ENCODE results near the gene SOCS1. TPM values are rescaled to one million over a fixed set of nuclear protein-coding genes. Genes with fewer than 3 reads are reported as not detected.

Gene SOCS1
- total and polyA plus RNA-seq, 9 of the 15 experiments (the other 6 are each of a cell fraction or from before 2014, with no cell fraction given): 0.04 to 7.5 (median 2.3) TPM

- TF ChIP-seq E2F5 (CRISPR knock-in tag; IDR thresholded peaks at IDR 0.05): peak; percentile 47; the same call in 1 of the 2 replicates
Observed at GRCh38 chr16:11257131-11257938, 1.3 kb upstream of the SOCS1 start (continued).

- peak in 3 of 4 experiments; percentile 67 to 72 (median 71) for DNase-seq (ENCODE audit: extremely low read depth in 1 of 4, low spot score in 3 of 4)
- in situ Hi-C loops (cut with MboI): no loop called here
- Histone ChIP-seq H3K9me1 (ENCODE audit: control insufficient read depth, insufficient read depth, low read length) (no peaks in the 10 kb centered on the region), H3K4me2 (ENCODE audit: insufficient read depth, low read length) (peak overlapping the region; percentile 77), H3K4me1 (replicated peaks in 1 of 2; ENCODE audit: control insufficient read depth in 2 of 2, insufficient read depth in 2 of 2, low read length in 2 of 2) (peaks cover 38 to 45% of the 10 kb centered on the region in 2 experiments; a peak in 4 of 5 replicates), H2AFZ (ENCODE audit: low read depth, low read length) (peak overlapping the region; percentile 92), H3K4me3 (peak overlapping the region; percentile 82), H3K27ac (ENCODE audit: extremely low read depth, low read depth, low read length) (peak overlapping the region; percentile 86), H3K9ac (ENCODE audit: insufficient read depth in 1 of 2, low read depth in 2 of 2, low read length in 2 of 2) (peak overlapping the region; percentile 80 to 91; a peak in 3 of 4 replicates), H3K36me3 (ENCODE audit: control insufficient read depth, insufficient read depth, low read length) (peaks cover 25% of the 10 kb centered on the region; the same call in 1 of the 3 replicates), H3K79me2 (ENCODE audit: control insufficient read depth, insufficient read depth, low read length) (peaks cover 33% of the 10 kb centered on the region), H3K9me3 (replicated peaks; ENCODE audit: control insufficient read depth, insufficient read depth, low read depth, low read length) (no peaks in the 10 kb centered on the region), H3K27me3 (ENCODE audit: control insufficient read depth in 2 of 2, insufficient read depth in 2 of 2, low read length in 2 of 2) (peaks cover 0 to 9% of the 10 kb centered on the region in 2 experiments; a peak in 1 of 5 replicates), H4K20me1 (replicated peaks; ENCODE audit: control insufficient read depth, insufficient read depth, low read length) (peaks cover 11% of the 10 kb centered on the region; the same call in 1 of the 2 replicates)
- ATAC-seq: peak; percentile 12
- ChIA-PET POLR2A (interaction anchor here (0.6 to 3.2 kb wide), 26 partner anchors 8 to 319 kb away, joined by 3 to 36 read pairs (median 5); partner anchors contain the start of genes PRM3 and TNP2), CTCF (ENCODE audit: low intra/inter-chr PET ratio) (interaction anchor here (0.6 to 5.2 kb wide), 4 partner anchors 100 to 876 kb away, joined by 3 to 58 read pairs (median 5); no protein-coding TSS in a partner anchor)
- FAIRE-seq: no peak
- intact Hi-C loops (cut with micrococcal nuclease): loop anchor here (1.0 to 10.0 kb wide), 4 partner anchors 52 to 284 kb away; no protein-coding TSS in a partner anchor
- BruUV-seq (replicated peaks): no TSS peak
- WGBS (ENCODE audit: insufficient coverage, low coverage, missing lambda C conversion rate): under 1% methylated on average over 32 of the region's 32 CpGs
- TF ChIP-seq USF1 (CRISPR knock-in tag; IDR thresholded peaks at IDR 0.05): no peak
- no peak for TF ChIP-seq NFIX (CRISPR knock-in tag; IDR thresholded peaks at IDR 0.05; ENCODE audit: low read depth)
- TF ChIP-seq ZNF121 (CRISPR knock-in tag; conservative IDR thresholded peaks at IDR 0.05): no peak
- TF ChIP-seq LARP7 (IDR thresholded peaks at IDR 0.05): no peak
- no peak for TF ChIP-seq TRIM28 (IDR thresholded peaks at IDR 0.05)
- TF ChIP-seq ZNF124 (CRISPR knock-in tag; IDR thresholded peaks at IDR 0.05): no peak
- TF ChIP-seq, protein P1, sequence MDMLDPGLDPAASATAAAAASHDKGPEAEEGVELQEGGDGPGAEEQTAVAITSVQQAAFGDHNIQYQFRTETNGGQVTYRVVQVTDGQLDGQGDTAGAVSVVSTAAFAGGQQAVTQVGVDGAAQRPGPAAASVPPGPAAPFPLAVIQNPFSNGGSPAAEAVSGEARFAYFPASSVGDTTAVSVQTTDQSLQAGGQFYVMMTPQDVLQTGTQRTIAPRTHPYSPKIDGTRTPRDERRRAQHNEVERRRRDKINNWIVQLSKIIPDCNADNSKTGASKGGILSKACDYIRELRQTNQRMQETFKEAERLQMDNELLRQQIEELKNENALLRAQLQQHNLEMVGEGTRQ (CRISPR knock-in tag; IDR thresholded peaks at IDR 0.05): no peak
- no peak for TF ChIP-seq MCM2 (IDR thresholded peaks at IDR 0.05; ENCODE audit: low read depth)
- TF ChIP-seq HNRNPLL (IDR thresholded peaks at IDR 0.05; ENCODE audit: low read depth, low read length, poor library complexity, severe bottlenecking): no peak
- peak; percentile 18 for TF ChIP-seq CHD1 (IDR thresholded peaks at IDR 0.05; ENCODE audit: low read length)
- TF ChIP-seq MXI1 (IDR thresholded peaks at IDR 0.05; ENCODE audit: low read depth, low read length): no peak
Observed at GRCh38 chr16:11256661-11257130, 692 bp upstream of the SOCS1 start.

Measured in K562 (cell line).